ENCODE measurements around the gene CIB2.

The CIB2 gene

GRCh38 chr15:78149068-78149804 is 18.0 kb upstream of the CIB2 start, which contains the start of gene IDH3A:
IDH3A (plus strand) TSS chr15:78149362; CDS start chr15:78149404, 42 bp downstream.
- DNase-seq: peak; percentile 82 to 92

- no peak for DNase-seq
These were observed 17.3 kb upstream of the CIB2 start for GRCh38 chr15:78148392-78149067.

- DNase-seq: no peak
These were observed 16.3 kb upstream of the CIB2 start for GRCh38 chr15:78147566-78147965.

- DNase-seq: no peak
These were observed 15.3 kb upstream of the CIB2 start for GRCh38 chr15:78146425-78147154.

- DNase-seq: no peak
These were observed 11.1 kb upstream of the CIB2 start for GRCh38 chr15:78142332-78142731.

- no peak for DNase-seq
These were observed 9.0 kb upstream of the CIB2 start for GRCh38 chr15:78140292-78140691.

GRCh38 chr15:78139578-78139977 is 8.3 kb upstream of the CIB2 start:
- no peak for DNase-seq

- no peak for DNase-seq
These were observed 2.6 kb upstream of the CIB2 start for GRCh38 chr15:78133801-78134200.

- no peak for DNase-seq
These were observed 565 bp downstream of the CIB2 start for GRCh38 chr15:78130466-78131294.

- no peak for DNase-seq
These were observed 1.4 kb downstream of the CIB2 start for GRCh38 chr15:78129751-78130287.

GRCh38 chr15:78129077-78129750 is 2.0 kb downstream of the CIB2 start:
- no peak for DNase-seq

GRCh38 chr15:78127882-78128281 is 3.4 kb downstream of the CIB2 start:
- no peak for DNase-seq

- no peak for DNase-seq
These were observed 6.0 kb downstream of the CIB2 start for GRCh38 chr15:78125267-78125666.

GRCh38 chr15:78120523-78120922 is 10.7 kb downstream of the CIB2 start:
- no peak for DNase-seq

GRCh38 chr15:78112551-78112950 is 18.7 kb downstream of the CIB2 start:
- DNase-seq: no peak

GRCh38 chr15:78111788-78112187 is 19.5 kb downstream of the CIB2 start:
- DNase-seq: no peak

- no peak for DNase-seq
These were observed 20.2 kb downstream of the CIB2 start for GRCh38 chr15:78110916-78111475.

- no peak for DNase-seq
These were observed 21.1 kb downstream of the CIB2 start for GRCh38 chr15:78110096-78110495.

GRCh38 chr15:78109156-78109555 is 22.1 kb downstream of the CIB2 start:
- DNase-seq: no peak

- no peak for DNase-seq
These were observed 22.8 kb downstream of the CIB2 start for GRCh38 chr15:78108300-78109084.

GRCh38 chr15:78107471-78107870 is 23.8 kb downstream of the CIB2 start:
- no peak for DNase-seq
